OCI-LY7 (cell line): ENCODE data around the gene IKZF1. TPM values are rescaled to one million over a fixed set of nuclear protein-coding genes. Genes with fewer than 3 reads are reported as not detected.
A peak's percentile ranks its signal among the peaks of the same experiment; 100 is the strongest.

Source experiments
- BruUV-seq: library from RNA; stranded (reverse); fragments of 400-500 nt; replicated peaks from 2 replicates; lab custom pipeline; 2021; lab: Mats Ljungman, UMichigan
- CTCF ChIA-PET: fragments of 300-600 bp; sonication (Branson Sonifier 250); formaldehyde crosslinking; loops from one replicate; lab custom pipeline; 2022; ENCODE audit warnings: antibody characterized with exemption; ENCODE audit not compliant: unreplicated experiment; lab: Charles Lee
- POLR2A ChIA-PET: fragments of 300-600 bp; sonication (Branson Sonifier 250); formaldehyde crosslinking; loops from one replicate; lab custom pipeline; 2022; ENCODE audit warnings: antibody characterized with exemption; lab: Charles Lee
- DNase-seq: peaks from one replicate; pipeline ENCODE4 v3.0.0-alpha.2; 2015; ENCODE audit warnings: low spot score
- H2AFZ ChIP-seq: fragments of 200-600 bp; sonication (generic), shearing (Covaris generic); 2 replicates; pipeline ENCODE4 v1.6.1; 2014; ENCODE audit warnings: mild to moderate bottlenecking, antibody characterized with exemption, low read length, moderate library complexity
- H3K27ac ChIP-seq: fragments of 200-600 bp; sonication (generic); 2 replicates; pipeline ENCODE4 v1.5.1; 2014; ENCODE audit warnings: mixed run types, low read depth, mild to moderate bottlenecking, moderate library complexity, low read length, inconsistent platforms; ENCODE audit not compliant: poor library complexity, severe bottlenecking
- H3K36me3 ChIP-seq: fragments of 200-600 bp; sonication (generic); 2 replicates; pipeline ENCODE4 v1.6.1; 2014; ENCODE audit warnings: mild to moderate bottlenecking, antibody characterized with exemption, low read length, moderate library complexity, mixed read lengths; ENCODE audit not compliant: insufficient read depth
- H3K4me1 ChIP-seq: fragments of 200-600 bp; sonication (generic); 2 replicates; pipeline ENCODE4 v1.5.1; 2014; ENCODE audit warnings: mild to moderate bottlenecking, low read length; ENCODE audit not compliant: insufficient read depth, poor library complexity, severe bottlenecking
- H3K4me2 ChIP-seq: fragments of 200-600 bp; sonication (generic); 2 replicates; pipeline ENCODE4 v1.6.1; 2014; ENCODE audit warnings: mild to moderate bottlenecking, low read length
- H3K4me3 ChIP-seq: fragments of 200-600 bp; sonication (generic); 2 replicates; pipeline ENCODE4 v1.5.1; 2014; ENCODE audit warnings: mild to moderate bottlenecking, low read depth, low read length; ENCODE audit not compliant: poor library complexity, severe bottlenecking
- H3K79me2 ChIP-seq: fragments of 200-600 bp; sonication (generic); 2 replicates; pipeline ENCODE4 v1.6.1; 2016; ENCODE audit warnings: low read depth, mild to moderate bottlenecking, low read length, moderate library complexity, mixed read lengths; ENCODE audit not compliant: insufficient read depth
- H3K9me2 ChIP-seq: fragments of 200-600 bp; sonication (generic); 2 replicates; pipeline ENCODE4 v1.6.1; 2016; ENCODE audit warnings: mild to moderate bottlenecking, low read length, mixed read lengths; ENCODE audit not compliant: insufficient read depth
- H3K9me3 ChIP-seq: fragments of 200-600 bp; sonication (generic); 2 replicates; pipeline ENCODE4 v1.6.1; 2014; ENCODE audit warnings: mild to moderate bottlenecking, mixed run types, low read length, mixed read lengths
- H4K20me1 ChIP-seq: fragments of 200-600 bp; sonication (generic); 2 replicates; pipeline ENCODE4 v1.6.1; 2014; ENCODE audit warnings: mild to moderate bottlenecking, antibody characterized with exemption, low read length, moderate library complexity, mixed read lengths; ENCODE audit not compliant: insufficient read depth
- EZH2phosphoT487 ChIP-seq: fragments of 200-600 bp; sonication (generic); IDR thresholded peaks from 2 replicates; pipeline ENCODE4 v1.6.1; 2018; ENCODE audit warnings: low read depth, borderline replicate concordance, mild to moderate bottlenecking, mixed run types, antibody characterized with exemption, low read length, moderate library complexity, mixed read lengths
- intact Hi-C: fragments of 100-400 bp; cut with micrococcal nuclease; formaldehyde crosslinking; loops from one replicate; pipeline ENCODE4 v1.10.0; 2022; ENCODE audit not compliant: unreplicated experiment
- total RNA-seq, 2 experiments: library from RNA; depleted of rRNA in 1 of 2; stranded (reverse); fragments of >200 nt in 1 of 2; shearing (Covaris generic) in 1 of 2; gene quantifications; 2 replicates each; pipeline ENCODE4 v1.2.3, GENCODE V29; 2014 to 2022
- TF ChIP-seq, protein P1 (sequence below): fragments of 200-600 bp; sonication (generic); conservative IDR thresholded peaks from 2 replicates; pipeline ENCODE4 v1.5.1; 2014; ENCODE audit warnings: mild to moderate bottlenecking, antibody characterized with exemption, low read length, moderate library complexity, mixed read lengths

The IKZF1 gene
- total RNA-seq, 2 experiments from 2014 or later: 108 to 161 TPM

DNA sequence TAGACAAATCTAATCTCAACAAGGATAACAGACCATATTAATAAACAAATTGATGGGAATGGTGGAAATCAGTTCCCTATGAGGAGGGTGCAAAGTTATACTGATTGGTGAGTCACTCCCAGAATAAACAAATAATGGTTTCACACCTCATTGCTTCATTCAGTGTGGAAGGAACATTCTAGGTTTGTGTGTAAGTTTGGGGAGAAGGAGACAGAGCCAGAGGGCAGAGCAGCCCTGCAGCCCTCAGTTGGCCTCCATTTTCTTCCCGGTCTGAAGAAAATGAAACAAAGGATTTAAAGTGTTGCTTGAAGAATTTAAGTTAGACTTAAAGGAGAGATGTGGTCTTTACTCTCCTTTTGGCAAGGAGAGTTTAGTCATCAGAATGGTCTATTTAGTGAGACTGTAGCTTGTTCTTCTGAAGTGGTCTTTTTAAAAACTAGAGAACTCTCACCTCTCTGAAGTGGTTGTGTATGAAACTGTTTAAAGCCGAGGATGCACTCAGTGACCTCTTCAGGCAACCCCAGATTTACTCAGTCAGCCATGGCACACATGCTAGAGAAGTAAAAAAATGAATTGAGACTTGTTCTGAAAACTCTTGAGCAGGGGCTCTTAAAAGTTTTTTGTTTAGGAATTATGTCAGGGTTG is 27.2 kb downstream of the IKZF1 start:
- H3K9me3 ChIP-seq: no peaks in the 10 kb centered on the region
- ChIA-PET POLR2A (interaction anchor here (0.6 to 5.1 kb wide), 16 partner anchors 7 to 188 kb away, joined by 3 to 83 read pairs (median 5); no protein-coding TSS in a partner anchor), CTCF (interaction anchor here (1.5 kb wide), 1 partner anchor 20 kb away, joined by 3 read pairs; no protein-coding TSS in a partner anchor)
- H2AFZ ChIP-seq: no peak overlapping the region; the same call in 1 of the 2 replicates
- no TSS peak for BruUV-seq
- peak overlapping the region; percentile 80 for H3K4me2 ChIP-seq
- H3K79me2 ChIP-seq: peaks cover 64% of the 10 kb centered on the region
- peaks cover 93% of the 10 kb centered on the region for H3K4me1 ChIP-seq
- peak overlapping the region; percentile 45 for H3K4me3 ChIP-seq
- intact Hi-C loops: loop anchor here (2.0 kb wide), 2 partner anchors 19 to 63 kb away; no protein-coding TSS in a partner anchor
- H4K20me1 ChIP-seq: no peaks in the 10 kb centered on the region
- H3K36me3 ChIP-seq: peaks cover 76% of the 10 kb centered on the region
- DNase-seq: peak; percentile 74
- peak overlapping the region; percentile 80 for H3K27ac ChIP-seq
- no peaks in the 10 kb centered on the region for H3K9me2 ChIP-seq
- TF ChIP-seq EZH2phosphoT487: no peak
- TF ChIP-seq, protein P1, sequence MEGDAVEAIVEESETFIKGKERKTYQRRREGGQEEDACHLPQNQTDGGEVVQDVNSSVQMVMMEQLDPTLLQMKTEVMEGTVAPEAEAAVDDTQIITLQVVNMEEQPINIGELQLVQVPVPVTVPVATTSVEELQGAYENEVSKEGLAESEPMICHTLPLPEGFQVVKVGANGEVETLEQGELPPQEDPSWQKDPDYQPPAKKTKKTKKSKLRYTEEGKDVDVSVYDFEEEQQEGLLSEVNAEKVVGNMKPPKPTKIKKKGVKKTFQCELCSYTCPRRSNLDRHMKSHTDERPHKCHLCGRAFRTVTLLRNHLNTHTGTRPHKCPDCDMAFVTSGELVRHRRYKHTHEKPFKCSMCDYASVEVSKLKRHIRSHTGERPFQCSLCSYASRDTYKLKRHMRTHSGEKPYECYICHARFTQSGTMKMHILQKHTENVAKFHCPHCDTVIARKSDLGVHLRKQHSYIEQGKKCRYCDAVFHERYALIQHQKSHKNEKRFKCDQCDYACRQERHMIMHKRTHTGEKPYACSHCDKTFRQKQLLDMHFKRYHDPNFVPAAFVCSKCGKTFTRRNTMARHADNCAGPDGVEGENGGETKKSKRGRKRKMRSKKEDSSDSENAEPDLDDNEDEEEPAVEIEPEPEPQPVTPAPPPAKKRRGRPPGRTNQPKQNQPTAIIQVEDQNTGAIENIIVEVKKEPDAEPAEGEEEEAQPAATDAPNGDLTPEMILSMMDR: peak; percentile 39; the same call in 1 of the 2 replicates

- peak overlapping the region; percentile 80 for H3K4me2 ChIP-seq
- H3K4me1 ChIP-seq: peaks cover 97% of the 10 kb centered on the region
- peak overlapping the region; percentile 45 for H3K4me3 ChIP-seq
- H4K20me1 ChIP-seq: no peaks in the 10 kb centered on the region
- intact Hi-C loops: loop anchor here (2.0 kb wide), 1 partner anchor 64 kb away; no protein-coding TSS in a partner anchor
- ChIA-PET POLR2A (interaction anchor here (1.2 to 5.1 kb wide), 5 partner anchors 13 to 177 kb away, joined by 3 to 83 read pairs (median 5); no protein-coding TSS in a partner anchor), CTCF (interaction anchor here (0.6 to 1.5 kb wide), 2 partner anchors 21 to 25 kb away, joined by 3 read pairs; no protein-coding TSS in a partner anchor)
- peaks cover 71% of the 10 kb centered on the region for H3K36me3 ChIP-seq
- no peaks in the 10 kb centered on the region for H3K9me2 ChIP-seq
- no peak for DNase-seq
- BruUV-seq: no TSS peak
- peaks cover 67% of the 10 kb centered on the region for H3K79me2 ChIP-seq
- no peak overlapping the region; the same call in 1 of the 2 replicates for H2AFZ ChIP-seq
- H3K27ac ChIP-seq: peak overlapping the region; percentile 80
- no peaks in the 10 kb centered on the region for H3K9me3 ChIP-seq
- no peak for TF ChIP-seq EZH2phosphoT487
- TF ChIP-seq, protein P1: peak; percentile 11; the same call in 1 of the 2 replicates
These were observed 28.0 kb downstream of the IKZF1 start for GRCh38 chr7:50332241-50333165.
